Stimulated activated CD4-positive, alpha-beta T cell treated with anti-CD3 and anti-CD28 coated beads, Interleukin-12 subunit alpha, Interleukin-12 subunit beta, amount 100 ng/mL, for 48 hours (primary cell): ENCODE measurements around the gene CDH23.
A peak's percentile ranks its signal among the peaks of the same experiment; 100 is the strongest.

Experiments
- DNase-seq, 3 donors: peaks; one replicate each; pipeline ENCODE4 v3.0.0-alpha.2; 2020; ENCODE audit warnings: low read depth in 2 of 3, low spot score in 1 of 3

The CDH23 gene

DNA sequence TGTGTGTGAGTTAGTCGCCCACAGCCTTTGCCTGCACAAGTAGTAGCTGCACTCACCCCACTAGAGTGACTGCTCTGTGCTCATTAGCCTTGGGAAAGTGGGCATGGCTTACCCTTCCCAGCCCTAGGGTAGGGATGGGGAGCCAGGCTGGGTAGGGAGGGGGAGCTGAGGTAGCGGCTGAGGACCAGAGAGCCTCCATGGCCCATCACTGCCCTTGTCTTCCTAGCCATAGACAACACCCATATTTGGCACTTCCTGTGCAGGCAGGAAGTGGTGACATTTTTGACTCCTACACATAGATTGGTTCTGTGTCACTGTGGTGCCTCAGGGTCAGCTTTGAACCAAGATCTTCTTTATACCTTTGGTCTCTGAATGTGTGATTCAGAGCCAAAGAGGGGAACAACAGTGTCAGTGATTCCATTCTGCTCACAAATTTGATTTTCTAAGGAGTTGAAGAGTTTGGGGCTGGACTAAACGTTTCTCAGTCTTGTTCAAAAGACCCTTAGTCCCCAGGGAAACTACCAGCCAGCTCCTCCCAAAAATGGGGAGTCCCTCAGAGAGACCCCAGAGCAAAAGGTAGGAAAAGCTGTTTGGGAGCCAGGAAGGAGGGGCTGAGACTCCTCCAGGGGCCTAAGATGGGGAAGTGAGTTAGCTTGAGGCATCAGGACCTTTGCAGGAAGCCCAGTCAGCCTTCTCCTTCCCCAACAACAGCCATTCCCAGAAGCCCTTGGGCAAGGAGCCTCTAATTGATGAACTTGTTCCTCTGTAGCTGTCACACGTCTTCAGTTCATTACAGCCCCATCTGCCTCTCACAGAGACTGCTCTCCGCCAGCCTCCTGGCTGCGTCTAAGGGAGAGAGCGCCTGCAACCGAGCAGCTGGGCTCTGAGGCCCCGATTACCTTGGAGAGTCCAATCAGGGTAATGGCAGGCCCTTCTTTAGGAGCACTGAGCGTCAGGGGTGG lies 135.0 kb downstream of the CDH23 start:
- peak; percentile 12 to 44 (median 43) for DNase-seq

DNA sequence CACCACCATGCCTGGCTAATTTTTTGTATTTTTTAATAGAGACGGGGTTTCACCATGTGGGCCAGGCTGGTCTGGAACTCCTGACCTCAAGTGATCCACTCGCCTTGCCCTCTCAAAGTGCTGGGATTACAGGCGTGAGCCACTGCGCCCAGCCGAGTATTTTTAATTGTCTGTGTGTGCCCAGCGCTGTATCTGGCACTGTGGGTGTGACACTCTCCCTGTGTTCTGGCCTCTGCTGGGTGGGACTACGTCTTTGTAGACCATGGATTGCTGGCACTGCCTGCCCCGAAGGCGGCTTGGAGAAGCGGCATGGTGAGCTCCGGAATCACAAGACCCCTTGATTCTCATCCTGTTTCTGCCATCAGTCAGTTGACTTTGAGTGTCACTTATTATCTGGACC lies 136.2 kb downstream of the CDH23 start:
- DNase-seq, result no peak

DNA sequence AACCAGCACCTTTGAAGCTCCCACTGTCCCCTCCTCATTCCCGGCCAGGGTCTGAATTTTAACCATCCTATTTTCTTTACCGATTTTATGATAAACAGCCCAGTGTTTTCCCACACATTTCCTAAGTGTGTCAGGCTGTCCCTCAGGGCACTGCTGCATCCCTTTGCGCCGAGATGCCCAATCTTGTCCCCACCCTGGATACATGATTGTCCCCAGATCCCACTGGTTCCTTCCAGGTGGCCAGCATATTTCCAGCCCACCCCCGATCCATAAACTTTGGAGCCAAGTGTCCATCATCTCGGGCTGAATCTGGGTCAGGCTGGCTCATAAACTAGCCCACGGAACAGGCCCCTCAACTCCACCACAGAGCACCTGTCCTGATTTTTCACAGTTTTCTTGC lies 137.2 kb downstream of the CDH23 start:
- DNase-seq, result no peak

DNA sequence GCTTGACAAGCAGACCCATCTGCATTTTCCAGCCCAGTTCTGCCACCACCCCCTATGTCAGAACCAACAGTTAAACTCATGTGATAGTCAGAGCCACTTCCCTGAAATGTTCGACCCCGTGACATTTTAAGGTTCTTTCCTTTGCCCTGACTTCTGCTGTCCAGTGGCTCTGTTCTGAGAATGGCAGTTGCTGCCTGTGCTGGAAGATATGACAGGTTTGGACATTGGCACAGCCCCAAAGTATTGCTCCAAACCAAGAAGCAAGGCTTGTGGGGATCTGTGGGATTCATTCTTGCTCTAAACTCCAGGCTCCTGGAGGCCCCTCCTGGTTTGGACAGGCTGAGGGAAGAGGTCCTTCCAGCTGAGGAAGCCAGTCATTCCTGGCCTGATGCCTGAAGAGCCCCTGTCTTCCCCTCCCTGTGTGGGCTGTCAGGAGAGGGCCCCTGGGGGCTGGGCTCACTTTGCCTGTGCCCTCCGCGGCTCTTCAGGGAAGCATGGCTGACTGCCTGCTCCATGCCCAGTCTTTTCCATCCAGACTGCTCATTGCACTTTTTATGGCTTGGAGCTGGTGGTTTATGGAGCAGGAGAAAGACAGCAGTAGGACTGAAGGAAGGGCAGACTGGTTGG lies 138.0 kb downstream of the CDH23 start:
- DNase-seq, result no peak

DNA sequence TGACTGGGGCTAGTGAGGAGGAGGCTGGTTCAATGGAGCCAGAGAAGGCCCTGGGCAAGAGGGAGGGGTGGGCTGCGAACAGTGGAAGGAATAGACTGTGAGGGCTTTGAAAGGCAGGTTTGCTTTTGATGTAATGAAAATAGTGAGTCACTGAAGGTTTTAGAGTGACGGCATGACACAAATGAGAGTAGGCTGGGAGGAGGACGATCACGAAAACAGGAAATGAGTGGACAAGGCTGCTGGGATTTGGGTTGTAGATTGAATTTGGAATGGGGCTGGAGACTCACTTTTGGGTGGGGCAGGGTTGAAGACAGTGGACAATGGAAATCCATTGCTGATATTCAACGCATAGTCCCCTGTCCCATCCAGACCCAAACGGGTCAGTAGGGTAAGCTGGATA lies 139.6 kb downstream of the CDH23 start:
- no peak for DNase-seq

DNA sequence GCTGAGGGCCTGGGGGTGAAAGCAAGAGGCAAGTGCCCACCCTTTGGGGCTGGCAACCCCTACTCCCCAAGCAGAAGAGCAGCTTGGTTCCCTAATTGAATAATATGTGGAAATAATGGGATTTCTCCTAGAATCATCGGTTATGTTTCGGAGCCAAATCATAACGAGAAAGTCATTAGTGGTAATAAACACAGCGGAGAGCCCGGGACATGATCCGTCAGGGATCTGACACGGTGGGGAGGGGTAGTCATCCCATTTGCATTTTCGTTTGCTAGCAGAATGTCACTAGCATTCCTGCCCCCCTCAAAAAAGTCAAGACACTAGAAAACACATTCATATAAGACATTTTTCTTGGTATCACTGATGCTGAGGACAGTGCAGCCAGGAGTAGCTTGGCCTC lies 140.4 kb downstream of the CDH23 start:
- no peak for DNase-seq

DNA sequence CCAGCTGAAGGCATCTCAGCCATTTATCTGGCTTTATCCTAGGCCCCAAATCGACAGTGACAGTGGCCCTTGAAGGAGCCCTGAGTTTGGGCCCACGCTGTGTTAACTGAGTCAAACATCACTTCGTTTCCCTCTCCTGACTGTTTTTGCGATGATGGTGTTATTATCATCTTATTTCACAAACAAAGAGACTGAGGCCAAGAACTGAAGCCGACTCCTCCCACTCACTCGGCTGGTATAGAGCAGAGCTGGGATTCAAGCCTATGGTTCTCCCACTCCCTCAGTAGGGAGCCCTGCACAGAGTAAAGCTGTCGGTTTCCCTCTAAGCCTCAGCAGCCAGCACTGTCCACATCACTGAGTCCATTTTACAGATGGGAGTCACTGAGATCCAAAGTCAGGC lies 141.0 kb downstream of the CDH23 start:
- no peak for DNase-seq

DNA sequence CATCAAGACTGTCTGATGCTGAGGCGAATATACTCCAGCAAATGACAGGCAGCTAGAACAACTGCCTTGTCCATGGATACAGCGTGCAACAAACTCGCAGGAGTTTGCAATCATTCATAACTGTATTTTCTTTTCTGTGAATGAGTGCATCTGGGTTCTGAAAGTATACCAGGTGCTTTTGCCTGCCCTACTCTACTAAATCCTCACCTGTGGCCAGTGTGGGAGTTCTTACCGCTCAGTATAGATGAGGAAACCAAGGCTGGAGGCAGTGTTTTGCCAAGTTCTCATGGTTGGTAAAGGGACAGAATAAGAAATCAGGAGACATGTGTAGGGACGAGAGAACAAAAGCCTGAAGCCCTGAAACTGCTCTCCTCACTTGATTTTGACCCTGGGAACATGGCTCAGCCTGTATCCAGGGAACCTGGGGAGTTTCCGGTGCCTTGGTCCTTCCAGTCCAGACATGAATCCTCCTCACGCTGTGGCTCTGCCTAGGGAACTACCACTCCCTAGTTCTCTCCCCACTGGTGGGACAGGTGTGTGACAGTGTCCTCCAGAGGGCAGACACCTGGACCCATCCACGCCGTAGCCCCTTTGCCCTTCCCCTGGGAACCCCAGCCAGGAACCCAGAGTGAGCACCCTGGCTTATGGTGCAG lies 142.0 kb downstream of the CDH23 start:
- DNase-seq, result no peak

DNA sequence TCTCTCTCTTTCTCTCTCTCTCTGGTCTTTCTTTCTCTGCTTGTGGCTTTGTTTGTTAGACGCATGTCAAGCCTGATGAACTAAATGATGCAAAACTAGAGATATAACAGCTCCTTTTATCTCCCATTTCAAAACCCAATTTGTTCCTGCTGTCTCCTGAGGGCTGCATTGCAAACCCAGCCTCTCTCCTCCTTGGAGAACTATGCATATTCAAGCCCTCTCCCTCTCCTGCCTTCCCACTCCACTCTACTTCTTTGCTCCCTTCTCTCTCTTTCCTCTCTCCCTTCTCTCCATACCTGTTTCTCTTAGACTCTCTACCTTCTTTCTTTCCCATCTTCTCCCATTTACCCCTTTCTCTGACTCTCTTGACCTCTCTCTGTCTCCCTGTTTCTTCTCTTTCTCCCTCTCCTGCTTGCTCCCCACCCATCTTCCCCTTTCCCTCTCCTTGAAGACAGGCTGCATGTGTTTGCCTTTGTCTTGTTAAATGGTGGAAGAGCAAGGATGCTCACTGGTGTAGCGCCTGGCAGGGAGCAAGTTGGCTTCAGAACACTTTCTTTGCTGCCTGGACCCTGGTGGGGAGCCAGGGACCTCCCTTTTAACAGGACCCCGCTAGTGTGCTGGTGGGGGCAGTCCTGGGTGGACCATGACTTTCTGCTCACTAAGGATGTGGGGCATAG lies 142.9 kb downstream of the CDH23 start:
- no peak for DNase-seq

DNA sequence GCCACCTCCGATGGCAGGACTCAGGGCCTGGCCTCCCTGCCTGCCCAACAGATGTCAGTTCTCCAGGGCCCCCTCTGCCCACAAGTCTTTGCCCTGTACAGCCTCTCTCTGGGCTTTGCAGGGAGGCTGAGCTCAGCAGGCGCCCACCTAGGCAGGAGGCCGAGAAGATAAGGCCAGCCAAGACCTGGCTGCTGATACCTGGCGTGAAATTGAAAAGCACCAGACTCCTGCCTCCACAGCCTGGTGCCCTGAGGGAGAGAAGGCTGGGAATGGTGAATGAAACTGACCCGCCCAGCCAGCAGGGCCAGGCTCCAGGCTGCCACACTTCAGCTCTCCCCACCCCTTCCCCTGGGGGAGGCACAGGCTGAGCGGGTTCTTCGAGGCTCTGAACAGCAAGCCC lies 145.8 kb downstream of the CDH23 start:
- no peak for DNase-seq

DNA sequence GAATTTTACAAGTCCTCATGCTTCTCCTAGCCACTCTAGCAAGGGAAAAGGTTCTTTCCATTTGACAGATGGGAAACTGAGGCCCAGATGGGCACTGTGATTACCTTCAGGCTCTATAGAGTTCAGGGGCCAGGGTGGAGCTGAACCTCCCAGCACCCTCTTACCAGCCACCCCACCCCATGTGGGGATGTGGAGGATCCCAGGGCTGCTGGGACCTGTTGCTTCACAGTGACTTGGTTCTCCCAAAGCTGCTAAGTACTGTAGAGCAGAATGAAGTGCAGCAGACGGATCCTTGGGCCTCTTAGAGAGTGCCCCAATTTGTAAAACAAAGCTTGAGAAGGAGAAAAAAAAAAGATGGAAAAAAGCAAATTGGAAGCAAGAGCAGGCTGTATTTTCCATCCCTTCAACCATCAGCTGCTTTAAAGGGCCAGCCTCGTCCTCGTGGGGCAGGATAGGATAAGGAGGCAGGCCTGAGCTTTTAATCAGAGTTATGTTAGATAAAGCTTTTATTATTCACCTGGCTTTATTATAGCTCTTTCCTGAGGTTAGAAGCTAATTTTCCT lies 147.0 kb downstream of the CDH23 start:
- no peak for DNase-seq

DNA sequence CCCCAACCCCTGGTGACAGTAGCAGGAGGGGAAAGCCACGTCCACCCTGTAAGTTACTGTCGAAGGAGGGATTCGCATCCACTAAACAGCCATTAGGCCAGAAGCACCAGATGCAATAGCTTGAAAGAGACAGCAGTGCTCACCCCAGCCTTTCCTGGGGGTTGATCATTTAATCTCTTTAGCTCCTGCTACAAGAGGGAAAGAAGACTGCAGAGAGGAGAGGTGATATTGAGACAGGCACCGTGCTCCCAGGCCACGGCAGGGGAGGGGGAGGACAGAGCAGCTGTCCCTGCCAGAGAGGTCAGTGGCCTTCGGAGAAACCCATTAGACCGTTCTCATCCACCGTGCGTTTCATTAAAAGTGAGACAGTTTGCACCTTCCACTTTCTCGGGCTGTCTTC lies 148.3 kb downstream of the CDH23 start:
- no peak for DNase-seq

DNA sequence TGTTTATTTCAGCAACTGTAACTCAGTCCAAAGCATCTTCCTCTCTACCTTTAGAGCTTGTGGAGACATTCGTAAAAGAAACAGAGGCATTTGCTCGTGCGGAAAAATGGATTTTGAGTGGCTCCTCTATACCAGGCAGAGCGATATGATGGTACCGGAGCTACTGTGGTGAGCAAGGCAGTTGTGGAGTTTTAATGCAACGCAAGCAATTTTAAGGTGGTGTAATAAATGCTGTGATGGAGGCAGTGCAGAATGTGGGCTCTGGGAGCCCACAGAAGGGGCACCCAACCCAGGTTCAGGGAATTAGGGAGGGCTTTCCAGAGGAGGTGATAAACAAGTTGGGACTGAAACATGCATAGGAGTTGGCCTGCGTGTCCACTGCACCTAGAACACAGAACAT lies 149.5 kb downstream of the CDH23 start:
- no peak for DNase-seq

DNA sequence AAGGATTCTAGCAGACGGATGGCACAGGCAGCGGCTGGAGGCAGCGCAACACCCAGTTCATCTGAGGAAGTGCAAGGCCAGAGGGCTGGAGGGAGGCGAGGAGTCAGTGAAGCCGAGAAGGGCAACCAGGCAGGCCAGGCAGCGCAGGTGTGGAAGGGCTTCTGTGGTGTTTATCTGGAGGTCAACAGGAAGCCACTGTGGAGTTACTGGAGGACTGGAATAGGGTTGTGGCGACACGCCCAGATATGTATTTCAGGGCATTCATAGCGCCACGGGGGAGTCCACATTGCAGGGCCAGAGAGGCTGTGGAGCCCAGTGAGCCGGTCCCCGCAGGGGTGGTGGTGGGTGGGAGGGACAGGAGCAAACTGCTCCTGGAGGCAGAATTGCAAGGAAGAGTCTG lies 150.6 kb downstream of the CDH23 start:
- DNase-seq, result no peak

DNA sequence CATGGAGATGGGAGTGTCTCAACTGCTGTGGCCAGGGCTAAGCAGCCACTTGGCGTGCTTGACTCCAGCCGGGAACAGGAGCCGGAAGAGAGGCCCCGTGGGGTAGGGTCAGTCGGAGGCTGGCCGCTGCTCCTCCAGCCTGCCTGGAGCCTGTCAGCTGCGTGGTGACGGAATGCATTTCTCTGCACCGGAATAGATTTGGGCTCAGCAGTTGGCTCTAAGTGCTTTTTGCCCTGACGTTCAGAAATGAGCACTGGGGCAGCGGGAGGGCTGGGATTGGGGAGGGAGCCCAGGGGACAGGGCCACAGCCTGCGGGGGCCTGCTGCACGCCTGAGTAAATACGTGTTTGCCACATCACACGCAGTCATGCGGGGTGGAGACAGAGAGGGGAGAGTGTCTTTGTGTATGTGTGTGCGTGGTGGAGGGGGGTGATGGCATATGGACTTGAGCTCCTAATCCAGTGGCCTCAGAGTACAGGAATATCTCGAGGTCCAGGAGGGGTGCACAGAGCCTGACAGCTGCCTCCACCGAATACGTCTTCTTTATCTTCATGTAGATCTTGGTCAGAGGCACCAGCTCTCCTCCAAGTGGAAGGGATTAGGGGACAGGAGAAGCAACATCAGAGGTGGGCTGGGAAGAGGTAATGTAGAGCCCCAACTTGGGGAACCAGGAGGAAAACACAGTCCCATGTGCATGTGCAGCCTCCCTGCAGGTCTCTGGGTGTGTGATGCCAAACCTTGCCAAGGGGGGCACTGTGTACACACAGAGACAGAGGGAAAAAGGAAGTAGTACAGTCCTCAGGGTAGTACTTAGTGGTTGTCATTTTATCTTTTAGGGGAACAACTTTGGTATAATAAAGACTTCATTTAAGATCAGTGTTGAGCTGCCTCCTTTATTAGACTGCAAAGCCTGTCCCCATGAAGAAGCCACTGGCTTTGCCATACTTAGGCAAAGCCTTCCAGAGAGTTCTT lies 151.4 kb downstream of the CDH23 start:
- peak in 1 of 3 donors; percentile 10 for DNase-seq

DNA sequence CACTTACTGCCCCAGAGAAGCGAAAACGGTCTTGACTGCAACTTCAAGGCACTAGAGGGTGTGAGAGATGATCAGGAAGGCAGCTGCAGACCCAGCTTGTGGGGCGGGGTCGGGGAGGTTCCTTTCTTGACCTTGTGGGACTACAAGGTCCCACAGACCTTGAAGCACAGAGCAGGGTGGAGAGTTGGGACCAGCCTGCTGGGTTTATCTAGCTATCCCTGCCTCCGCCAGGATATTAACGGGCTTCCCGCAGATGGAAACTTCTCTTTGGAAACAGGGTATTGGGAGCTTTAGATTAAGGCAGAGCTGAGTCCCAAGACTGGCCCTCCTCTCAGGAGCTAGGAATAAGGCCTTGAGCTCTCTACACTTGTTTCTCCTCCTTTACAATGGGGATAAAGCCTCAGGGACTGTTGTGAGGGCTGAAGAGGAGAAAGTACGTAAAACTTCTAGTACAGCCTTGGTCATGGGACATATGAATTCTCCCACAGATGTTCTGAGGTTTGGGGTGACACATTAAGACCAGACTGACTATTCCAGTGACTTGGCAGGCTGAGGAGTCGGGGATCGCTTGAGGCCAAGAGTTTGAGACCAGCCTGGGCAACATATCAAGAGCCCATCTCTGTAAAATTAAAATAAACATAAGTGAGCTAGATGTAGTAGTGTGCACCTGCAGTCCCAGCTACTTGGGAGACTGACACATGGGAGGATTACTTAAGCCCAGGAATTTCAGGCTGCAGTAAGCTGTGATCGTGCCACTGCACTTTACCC lies 153.2 kb downstream of the CDH23 start:
- DNase-seq, result no peak

DNA sequence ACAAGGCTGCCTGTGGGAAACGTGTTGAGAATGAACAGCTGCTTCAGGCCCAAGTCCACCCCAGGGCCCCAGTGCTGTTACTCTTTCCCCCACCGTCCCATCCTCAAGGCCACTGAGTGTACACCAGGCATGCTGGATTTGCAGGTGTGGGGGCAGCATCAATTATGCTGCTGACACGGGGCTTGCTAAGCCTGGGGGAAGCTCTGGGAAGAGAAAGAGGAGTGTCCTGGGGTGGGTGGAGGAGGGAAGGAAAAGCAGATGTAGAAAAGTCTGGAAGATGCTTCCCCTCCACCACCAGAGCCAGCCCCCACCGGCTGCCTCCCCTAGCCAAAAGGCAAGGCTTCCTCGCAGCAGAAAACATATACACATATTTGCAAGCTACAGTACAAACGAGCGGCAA lies 153.9 kb downstream of the CDH23 start:
- DNase-seq, result no peak

DNA sequence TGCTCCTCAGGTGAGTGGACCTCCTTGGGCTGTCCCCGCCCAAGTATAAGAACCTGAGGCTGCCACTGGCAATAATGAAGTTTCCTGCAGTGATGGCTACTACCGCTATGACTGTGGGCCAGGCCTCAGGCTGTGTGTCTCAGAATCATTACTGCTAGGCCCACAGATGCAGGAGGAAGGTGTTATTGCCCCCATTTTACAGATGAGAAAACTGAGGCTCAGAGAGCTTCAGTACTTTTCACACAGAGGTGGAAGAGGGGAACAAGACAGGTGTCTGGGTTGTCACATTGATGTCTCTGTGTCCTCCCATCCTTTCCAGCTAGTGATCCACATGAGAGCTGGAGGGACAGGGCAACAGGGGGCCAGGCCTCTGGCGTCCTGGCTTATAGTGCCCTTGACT lies 155.2 kb downstream of the CDH23 start:
- DNase-seq, result no peak

DNA sequence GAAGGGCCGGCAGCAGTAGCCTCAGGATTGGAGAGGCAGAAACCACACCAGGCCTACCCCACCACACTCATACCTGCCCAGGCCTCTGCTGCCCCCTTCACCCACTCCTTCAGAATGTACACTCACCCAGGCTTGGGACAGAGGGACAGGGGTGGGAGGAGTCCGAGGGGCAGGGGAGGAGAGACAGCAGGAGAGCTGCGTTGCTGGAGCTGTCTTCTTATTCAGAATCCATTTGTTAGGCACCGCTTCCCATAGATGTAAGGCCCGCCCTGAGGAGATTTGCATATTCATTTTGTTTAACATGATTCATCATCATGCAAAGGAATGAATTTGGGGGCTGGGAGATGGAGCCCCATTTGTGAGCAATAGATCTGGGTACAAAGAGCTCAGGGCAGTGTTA lies 156.7 kb downstream of the CDH23 start:
- no peak for DNase-seq
